GM18861 (cell line): Measurements from ENCODE around the gene CD44.

Experiments used
- ATAC-seq: cut with Tn5 transposase; IDR thresholded peaks from one replicate; pipeline ENCODE4 v1.9.1; 2021; ENCODE audit not compliant: unreplicated experiment

CD44 gene

DNA sequence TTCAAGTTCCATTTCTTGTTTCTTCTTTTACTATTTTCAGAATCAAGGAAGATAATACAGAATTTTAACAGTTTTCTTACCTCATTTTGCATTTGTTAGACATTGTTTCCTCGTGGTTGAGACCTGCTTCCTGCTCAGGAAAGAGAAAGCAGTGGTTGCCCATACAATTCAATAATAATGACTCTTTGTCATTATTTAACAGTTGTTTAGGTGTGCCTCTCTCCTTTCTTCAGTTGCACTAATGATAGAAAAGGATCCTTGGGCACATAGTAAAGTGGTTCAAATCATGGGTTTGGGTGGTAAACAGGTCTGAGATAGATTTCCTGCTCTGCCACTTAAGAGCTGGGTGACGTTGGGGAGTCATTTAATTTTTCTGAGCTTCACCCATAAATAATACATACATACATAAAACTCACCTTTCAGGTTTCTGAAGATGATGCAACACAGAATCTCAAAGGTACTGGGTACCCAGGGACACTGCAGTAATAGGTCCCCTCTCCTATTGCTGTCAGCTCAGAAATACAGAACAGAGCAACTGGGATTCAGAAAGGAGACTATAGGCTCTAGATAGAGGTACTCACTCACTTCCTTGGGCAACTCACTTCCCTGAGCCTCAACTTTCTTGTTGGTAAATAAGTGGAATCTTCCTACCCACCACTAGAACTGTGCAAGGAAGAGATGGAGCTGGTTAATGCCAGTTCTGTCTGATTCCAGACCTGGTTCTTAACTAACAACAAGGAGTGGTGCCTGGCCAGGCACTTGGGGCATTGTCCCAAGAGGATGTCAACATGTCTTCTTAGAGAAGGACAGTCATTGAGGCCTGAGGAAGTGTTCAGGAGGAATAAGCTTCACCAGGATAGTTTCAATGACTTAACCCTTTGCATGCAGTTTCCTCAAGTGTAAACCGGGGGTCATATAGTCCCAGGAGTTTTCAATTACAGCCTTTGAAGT lies 34.9 kb downstream of the CD44 start:
- no peak for ATAC-seq

DNA sequence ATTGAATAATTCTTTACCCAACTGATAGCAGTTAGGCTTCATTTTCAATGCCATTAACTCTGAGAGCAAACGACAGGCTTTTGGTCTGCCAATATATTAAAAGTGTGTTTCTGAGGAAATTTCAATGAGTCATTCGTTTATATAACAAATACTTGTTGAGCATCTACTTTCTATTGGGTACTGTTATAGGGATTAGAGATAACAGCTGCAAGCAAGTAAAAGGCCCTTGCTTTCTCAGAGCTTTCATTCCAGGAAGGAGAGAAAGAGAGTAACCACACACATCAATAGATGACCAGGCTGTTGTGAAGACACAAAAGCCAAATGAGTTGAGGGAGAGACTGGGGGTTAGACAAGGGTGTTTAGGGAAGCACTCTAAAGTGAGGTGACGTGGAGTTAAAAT lies 35.7 kb downstream of the CD44 start:
- ATAC-seq, result no peak

DNA sequence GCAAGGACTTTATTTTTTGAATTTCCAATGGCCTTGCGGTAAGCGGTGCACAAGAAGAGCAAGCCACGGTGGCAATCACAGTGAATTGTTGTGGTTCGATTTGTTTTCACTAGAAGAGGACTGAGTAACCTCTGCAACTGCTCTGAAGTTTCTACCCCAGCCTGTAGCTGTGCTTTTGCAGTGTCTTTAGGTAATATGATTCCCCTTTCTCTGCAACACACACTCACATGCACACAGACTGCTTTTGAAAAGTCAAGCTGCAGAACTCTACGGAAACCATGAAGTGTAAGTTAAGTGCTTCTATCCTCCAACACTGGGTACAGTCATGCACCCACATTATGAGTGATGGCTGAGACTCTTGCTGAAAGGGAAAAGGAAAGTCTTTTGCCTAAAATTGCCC lies 38.4 kb downstream of the CD44 start:
- no peak for ATAC-seq

DNA sequence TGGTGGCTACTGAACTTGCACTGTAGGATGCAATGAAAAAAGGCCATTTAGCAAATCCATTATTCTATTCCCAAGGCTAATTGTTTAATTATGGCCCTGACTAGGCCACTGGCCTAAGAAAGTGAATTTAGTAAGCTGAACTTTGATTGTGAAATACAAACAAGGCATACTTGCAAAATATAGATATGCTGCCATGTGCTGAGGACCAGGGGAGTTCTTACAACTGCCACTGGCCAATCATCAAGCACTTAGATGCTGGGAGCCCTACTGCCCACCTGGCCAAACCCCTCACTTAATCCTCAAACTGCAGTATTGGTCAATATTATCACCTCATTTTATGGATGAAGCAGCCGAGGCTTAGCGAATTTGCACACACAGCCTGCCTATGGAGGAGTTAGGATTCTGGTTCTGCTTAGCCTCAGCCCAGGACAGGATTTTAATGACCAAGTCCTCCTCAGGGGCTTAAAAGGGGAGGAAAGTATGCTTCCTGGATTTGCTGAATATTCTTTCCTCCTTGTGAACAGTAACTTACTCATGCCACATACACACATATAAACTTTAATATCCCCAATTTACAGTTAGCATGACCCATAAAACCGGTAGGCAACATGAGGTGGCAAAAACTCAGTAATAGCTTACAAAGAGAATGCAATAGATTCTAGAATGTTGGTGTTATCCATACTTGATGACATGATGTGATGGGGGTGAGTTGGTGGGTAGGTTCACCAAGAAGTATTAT lies 39.3 kb downstream of the CD44 start:
- no peak for ATAC-seq

DNA sequence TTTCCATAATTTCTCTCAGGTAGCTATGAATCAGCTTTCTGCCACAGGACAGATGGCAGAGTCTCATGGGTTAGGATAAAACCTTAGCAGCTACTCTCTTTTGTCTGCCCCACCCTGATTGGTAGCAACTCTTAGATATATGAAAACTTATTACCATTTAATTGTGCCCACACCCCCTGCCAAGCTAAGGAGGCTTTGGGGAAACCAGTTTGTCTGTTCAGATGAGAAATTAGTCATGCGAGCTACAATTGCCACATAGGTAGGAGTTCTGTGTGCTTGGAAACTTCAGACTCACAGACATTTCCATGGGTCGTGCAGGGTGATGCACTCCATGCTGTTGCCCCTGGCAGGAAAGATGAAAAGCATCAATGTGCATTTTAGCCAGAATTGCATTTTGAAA lies 39.9 kb downstream of the CD44 start:
- ATAC-seq, result no peak

DNA sequence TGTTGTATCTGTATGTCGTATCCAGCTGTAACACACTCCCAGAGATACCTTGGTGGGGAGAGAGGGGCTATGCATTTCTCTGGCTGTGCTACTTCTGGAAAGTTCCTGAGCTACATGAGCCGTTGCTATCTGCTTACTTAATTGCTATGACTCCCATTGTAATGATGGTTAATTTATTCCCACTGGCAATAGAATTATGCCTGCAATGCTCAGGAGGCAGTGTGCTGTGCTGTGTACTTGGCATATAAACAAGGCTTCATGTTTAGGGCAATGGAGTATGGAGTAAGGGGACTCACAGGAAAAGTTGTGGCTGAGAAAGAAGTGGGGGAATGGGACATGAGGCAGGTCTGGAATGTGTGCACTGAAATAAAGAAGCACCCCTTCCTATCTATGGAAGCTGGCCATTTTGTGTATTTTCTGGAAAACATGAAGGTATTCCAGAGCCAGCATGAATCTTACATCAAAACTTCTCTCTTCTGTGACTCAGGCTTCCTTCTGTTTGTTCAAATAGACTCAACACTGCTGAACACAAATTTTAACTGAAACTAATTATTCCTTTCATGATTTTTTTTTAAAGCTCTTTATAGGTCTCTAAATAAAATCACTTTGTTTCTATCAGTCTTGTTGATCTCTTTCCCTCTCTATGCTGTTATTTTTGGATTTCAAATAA lies 40.6 kb downstream of the CD44 start:
- ATAC-seq, result no peak

DNA sequence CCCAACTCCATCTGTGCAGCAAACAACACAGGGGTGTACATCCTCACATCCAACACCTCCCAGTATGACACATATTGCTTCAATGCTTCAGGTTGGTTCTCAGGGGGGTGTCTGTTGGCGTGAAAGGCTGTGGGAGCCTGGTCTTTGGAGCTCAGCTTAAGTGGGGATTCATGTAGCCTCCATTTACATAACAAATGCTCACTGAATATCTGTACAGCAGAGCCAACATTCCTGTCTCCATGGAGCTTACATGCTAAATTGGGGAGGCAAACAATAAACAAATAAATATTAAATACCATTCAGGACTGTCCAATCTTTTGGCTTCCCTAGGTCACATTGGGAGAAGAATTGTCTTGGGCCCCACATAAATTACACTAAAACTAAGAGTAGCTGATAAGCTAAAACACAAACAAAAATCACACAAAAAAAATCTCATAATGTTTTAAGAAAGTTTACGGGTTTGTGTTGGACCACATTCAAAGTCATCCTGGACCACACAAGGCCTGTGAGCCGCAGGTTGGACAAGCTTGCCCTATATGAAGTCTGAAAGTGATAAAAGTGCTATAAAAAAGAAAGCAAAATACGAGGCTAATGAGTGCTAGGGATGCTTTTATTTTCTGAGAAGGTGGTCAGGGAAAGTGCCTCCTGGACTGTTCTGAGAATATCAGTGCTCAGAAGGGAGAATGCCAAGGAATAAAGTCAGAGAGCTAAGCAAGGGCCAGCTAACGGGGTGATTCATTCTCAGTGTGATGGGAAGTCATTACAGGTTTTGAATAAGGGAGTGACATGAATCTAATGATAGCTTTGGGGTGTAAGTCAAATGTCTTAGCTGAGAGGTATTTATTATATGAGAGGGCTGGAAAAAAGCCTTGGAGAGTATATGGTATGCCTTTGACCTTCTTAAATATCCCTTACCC lies 41.6 kb downstream of the CD44 start:
- no peak for ATAC-seq

DNA sequence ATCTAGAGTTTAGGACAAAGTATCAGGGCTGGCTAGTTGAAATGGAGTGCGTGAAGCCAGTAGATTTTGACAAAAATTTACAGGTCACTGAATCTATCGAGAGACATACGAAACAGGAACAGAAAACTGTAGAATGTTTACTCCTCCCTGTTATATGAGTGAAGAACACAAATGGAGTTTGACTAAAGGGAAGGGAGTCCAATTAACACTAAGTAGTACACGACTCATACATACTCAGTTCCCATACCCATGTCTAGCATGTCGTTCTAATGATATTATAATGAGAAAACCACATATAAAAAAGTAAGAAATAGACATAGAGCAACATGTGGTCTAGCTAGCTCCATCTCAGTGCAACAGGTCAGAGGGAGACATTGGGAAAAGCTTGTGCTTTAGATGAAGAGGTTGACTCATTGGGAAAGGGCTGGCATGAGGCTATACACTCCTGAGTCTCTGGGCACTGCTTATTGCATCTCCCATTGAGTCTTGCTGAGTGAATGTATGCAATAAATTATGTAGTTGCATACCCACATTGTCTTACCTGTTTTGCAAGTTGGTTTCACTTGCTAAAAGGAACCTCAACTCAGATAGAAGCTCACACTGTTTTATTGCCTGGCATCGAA lies 43.5 kb downstream of the CD44 start:
- ATAC-seq, result peak; percentile 55

DNA sequence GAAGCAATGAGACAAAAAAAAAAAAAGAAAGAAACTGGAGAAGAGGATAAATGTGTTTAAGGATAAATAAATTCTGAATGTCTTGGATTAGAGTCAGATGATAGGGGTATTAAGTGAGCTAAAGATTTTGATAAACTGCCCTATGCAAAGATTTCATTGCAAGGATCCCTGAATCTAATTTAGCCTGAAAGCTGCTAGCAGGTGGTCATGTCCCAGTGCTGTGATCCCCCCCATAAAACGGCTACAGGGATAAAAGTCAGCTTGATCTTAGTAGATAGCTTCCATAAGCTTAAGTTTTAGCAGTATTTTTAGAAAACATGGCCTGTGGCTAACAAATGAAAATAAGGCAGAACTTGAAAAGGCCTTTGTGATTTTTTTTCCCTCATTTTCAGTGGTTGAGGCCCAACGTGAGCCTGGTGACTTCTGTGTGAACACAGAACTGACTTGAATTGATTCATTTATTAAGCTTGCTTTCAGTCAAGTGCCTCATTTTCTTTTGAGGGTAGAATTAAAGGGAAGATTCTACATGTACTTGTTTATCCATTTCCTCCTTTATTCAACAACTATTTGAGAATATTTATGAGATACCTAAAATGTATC lies 44.5 kb downstream of the CD44 start:
- no peak for ATAC-seq

DNA sequence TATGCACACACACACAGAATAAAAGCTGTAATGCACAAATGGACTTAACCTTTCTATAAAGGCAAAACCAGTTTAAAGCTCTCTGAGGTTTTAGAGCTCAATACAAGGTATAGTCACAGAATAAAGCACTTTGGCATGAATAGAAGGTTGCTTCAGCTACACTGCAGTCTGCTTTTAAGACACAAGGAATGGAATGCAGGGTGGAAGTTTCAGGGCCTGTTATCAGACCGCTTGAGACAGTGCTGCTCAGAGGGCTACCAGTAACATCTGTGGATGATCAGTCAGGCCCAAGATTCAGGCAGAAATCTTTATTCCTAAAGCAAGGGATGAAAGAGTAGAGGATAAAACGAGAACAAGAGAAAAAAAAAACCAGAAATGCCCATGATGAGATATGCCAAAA lies 46.7 kb downstream of the CD44 start:
- no peak for ATAC-seq

DNA sequence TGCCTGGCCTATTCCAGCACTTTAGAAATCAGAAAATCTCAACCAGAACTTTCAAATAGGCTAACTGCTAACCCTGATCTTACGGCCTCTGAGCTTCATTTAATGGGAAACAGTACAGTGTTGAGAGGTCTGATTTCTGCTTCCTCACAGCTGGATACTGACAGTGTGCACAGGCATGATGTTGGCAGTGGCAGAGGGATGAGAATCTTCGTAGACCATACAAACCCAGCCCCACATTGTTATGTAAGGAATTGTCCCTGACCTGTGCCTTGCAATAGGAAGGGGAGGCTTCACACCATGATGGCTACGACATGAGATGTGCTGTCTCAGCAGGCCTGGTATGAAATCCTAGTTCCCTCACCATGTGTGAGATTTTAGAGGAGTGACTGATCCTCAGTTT lies 49.0 kb downstream of the CD44 start:
- no peak for ATAC-seq

DNA sequence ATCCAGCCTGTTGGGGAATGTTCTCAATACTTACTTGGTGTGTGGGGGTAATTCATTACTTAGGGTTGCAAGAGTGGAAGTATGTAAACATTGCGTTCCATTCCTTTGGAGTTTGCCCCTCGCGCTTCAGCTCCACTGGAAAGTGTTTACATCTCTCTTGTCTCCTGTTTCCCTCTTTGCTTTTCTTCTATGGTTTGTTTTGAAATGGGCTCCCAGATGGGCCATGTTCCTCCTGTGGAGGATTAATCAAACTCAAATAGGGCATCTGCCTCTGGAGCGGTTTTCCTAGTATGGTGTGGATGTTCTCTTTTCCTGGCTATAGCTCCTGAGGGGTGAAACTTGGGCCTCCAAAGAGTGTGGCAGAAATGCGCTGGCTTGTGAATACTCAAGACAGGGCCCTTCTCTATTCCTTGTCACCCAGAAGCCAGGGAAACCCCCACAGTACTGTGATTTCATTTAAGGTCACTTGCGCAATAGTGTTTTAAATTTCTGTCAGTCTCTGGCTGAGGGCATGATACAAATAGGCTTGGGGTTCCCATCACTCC lies 51.9 kb downstream of the CD44 start:
- no peak for ATAC-seq

DNA sequence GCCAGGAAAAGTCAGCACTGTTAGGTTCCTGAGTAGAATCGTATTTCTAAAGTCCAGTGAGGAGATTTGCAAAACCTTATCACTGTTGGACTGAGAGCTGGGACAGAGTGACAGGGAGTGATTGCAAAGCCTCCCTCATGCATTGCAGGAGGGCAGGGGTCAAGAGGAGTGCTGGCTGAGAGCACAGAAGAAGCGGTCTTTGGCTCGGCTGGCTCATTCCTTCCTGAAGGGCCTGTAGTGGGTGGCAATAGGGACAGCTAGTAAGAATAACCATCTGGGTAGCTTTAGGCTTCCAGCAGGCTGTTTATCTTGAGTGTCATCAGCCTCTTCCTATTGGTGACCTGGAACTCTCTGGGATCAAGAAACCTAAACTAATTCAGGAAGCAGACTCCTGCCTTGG lies 53.4 kb downstream of the CD44 start:
- ATAC-seq, result no peak

DNA sequence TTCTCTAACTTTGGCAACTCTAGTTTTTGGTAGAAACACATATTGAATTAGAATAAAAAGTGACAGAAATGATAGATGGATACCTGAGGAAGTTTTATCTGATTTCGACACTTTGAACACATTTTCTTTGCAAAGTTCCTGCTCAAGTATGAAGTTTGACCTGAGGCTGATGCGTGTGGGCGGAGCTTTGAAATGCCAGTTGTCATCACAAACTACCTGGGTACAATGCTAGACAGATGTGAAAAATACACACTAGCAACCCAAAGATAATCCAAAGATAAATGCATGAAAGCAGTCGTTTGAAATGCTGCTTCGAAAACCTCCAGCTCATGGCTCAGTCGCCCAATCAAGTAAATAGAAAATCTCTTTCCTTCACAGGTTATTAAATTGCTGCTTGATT lies 54.8 kb downstream of the CD44 start:
- no peak for ATAC-seq

DNA sequence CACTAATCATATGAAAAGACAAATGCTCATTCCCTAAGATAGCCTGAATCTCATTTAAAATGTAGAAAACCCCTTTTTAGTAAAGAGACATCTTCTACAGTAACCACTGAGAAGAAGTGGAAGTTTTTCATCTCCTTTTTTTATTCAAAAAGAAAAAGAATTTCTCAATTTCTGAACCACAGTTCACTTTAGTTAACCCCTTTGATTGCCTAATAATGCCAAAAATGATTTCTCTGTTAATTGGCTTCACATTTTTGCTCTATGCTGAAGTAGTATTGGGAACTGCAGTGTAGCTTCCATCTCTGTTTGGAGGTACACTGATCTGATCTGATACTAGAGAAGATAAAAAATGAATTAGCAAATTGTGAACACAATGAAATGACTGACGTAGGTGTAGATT lies 58.3 kb downstream of the CD44 start:
- ATAC-seq, result no peak

DNA sequence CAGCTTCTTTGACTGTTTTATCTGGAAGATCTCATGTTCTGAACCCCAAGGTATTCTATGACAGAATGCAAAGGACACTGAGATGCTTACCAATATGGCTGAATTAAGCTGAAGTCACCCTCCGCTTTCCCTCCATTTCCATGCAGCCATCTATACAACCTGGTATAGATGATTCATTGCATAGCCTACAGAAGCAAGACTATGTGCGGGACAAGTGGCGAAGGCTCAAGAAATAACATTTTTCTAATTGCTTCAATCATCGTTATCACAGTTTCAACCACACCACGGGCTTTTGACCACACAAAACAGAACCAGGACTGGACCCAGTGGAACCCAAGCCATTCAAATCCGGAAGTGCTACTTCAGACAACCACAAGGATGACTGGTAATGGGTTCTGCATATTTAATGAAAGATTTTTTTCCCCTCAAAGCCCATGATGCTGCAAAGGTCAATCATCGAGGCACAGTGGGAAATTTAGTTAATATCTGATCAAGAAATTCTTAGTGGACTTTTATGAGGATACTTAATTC lies 61.9 kb downstream of the CD44 start:
- no peak for ATAC-seq

DNA sequence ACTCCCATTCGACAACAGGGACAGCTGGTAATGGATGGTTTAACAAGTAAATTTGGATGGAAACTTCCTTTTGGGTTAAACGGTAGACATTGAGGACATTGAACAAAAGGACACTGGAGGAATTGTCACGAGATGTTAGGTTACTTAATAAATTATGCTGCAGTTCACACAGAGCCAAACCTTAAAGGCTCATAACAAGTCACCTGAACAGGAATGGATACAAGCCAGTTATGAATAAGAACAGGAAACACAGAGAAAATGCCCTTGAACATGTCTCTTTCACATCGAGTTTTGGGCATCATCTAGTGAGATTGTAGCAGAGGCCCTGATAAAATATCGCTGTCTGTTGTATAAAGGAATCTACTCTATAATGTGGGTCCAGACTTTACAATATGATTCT lies 65.6 kb downstream of the CD44 start:
- no peak for ATAC-seq

DNA sequence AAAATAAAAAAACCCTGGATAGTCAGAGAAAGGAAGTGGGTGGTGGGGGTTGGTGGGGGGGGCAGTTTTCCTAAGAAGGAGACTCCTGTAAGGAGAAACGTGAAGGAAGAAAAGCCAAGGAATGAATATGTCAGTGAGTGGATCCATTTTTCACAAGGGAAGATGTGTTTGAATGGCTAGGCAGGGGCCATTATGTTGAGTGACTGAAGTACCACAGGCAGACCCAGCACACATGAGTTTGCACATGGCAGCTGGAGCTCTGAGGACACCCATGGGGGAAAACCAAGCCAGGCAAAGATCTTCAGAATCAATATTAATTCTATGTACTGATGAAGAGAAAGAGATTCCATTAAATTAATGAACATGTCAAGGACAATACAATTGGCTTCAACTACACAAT lies 67.6 kb downstream of the CD44 start:
- ATAC-seq, result no peak
